ENCODE measurements around the gene LSM7. TPM values are rescaled to one million over a fixed set of nuclear protein-coding genes. Genes with fewer than 3 reads are reported as not detected.
A peak's percentile ranks its signal among the peaks of the same experiment; 100 is the strongest.

The LSM7 gene
- total and polyA plus RNA-seq, 9 donors, result 31.8 to 196 (median 79.6) TPM

GRCh38 chr19:2302319-2303210 lies 25.8 kb downstream of the LSM7 start:
- intact Hi-C loops (cut with DNase I), result loop anchor here in 1 of 4 donors (10.0 kb wide), 1 partner anchor 1148 kb away; no protein-coding TSS in a partner anchor
- H3K4me3 ChIP-seq, result no peak overlapping the region
- DNase-seq, result peak in 1 of 5 donors; percentile 45

GRCh38 chr19:2300533-2300932 lies 27.9 kb downstream of the LSM7 start:
- no peaks in the 10 kb centered on the region for H3K4me1 ChIP-seq (ENCODE audit: insufficient read depth)
- H3K4me3 ChIP-seq, result no peak overlapping the region
- no peaks in the 10 kb centered on the region for H3K36me3 ChIP-seq
- H3K27ac ChIP-seq, result no peak overlapping the region
- no peak for DNase-seq
- H3K27me3 ChIP-seq, result no peaks in the 10 kb centered on the region
- WGBS, 3 donors, result 62 to 80% (median 73%) methylated on average over 17 of the region's 17 CpGs
- no peak for TF ChIP-seq CTCF (IDR thresholded peaks at IDR 0.05)
- no peak for TF ChIP-seq POLR2A (IDR thresholded peaks at IDR 0.05)
- TF ChIP-seq EP300 (IDR thresholded peaks at IDR 0.05), result no peak
- H3K9me3 ChIP-seq, result no peaks in the 10 kb centered on the region
- intact Hi-C loops (cut with DNase I), result loop anchor here in 1 of 4 donors (10.0 kb wide), 1 partner anchor 1146 kb away; no protein-coding TSS in a partner anchor

More at GRCh38 chr19:2302319-2303210, 25.8 kb downstream of the LSM7 start:
- TF ChIP-seq CTCF (IDR thresholded peaks at IDR 0.05), result no peak
- TF ChIP-seq POLR2A (IDR thresholded peaks at IDR 0.05), result no peak
- TF ChIP-seq EP300 (IDR thresholded peaks at IDR 0.05), result no peak
- Histone ChIP-seq H3K27me3 (no peaks in the 10 kb centered on the region), H3K4me1 (ENCODE audit: insufficient read depth) (no peaks in the 10 kb centered on the region), H3K27ac (no peak overlapping the region), H3K9me3 (no peaks in the 10 kb centered on the region), H3K36me3 (no peaks in the 10 kb centered on the region)
- 11 to 23% (median 14%) methylated on average over 47 to 62 of the region's 62 CpGs for WGBS, 3 donors

GRCh38 chr19:2296141-2296540 lies 32.2 kb downstream of the LSM7 start:
- peaks cover 6% of the 10 kb centered on the region for H3K4me1 ChIP-seq (ENCODE audit: insufficient read depth)
- DNase-seq, result no peak
- no peak overlapping the region for H3K4me3 ChIP-seq
- intact Hi-C loops (cut with DNase I), result no loop called here
- no peak overlapping the region for H3K27ac ChIP-seq
- WGBS, 3 donors, result 88 to 91% (median 90%) methylated on average over 16 of the region's 16 CpGs
- peaks cover 3% of the 10 kb centered on the region for H3K27me3 ChIP-seq
- no peaks in the 10 kb centered on the region for H3K36me3 ChIP-seq
- TF ChIP-seq POLR2A (IDR thresholded peaks at IDR 0.05), result no peak
- H3K9me3 ChIP-seq, result no peaks in the 10 kb centered on the region

GRCh38 chr19:2294687-2295335 lies 33.6 kb downstream of the LSM7 start:
- DNase-seq, result no peak
- Histone ChIP-seq H3K4me3 (no peak overlapping the region), H3K36me3 (no peaks in the 10 kb centered on the region), H3K27ac (no peak overlapping the region), H3K27me3 (peaks cover 11% of the 10 kb centered on the region), H3K4me1 (ENCODE audit: insufficient read depth) (peaks cover 12% of the 10 kb centered on the region), H3K9me3 (no peaks in the 10 kb centered on the region)
- intact Hi-C loops (cut with DNase I), result no loop called here
- no peak for TF ChIP-seq EP300 (IDR thresholded peaks at IDR 0.05)
- TF ChIP-seq CTCF (IDR thresholded peaks at IDR 0.05), result no peak
- no peak for TF ChIP-seq POLR2A (IDR thresholded peaks at IDR 0.05)
- WGBS, 3 donors, result 6 to 9% (median 8%) methylated on average over 26 of the region's 26 CpGs
